ENCODE measurements around the gene COPZ2.
A peak's percentile ranks its signal among the peaks of the same experiment; 100 is the strongest.

DNA sequence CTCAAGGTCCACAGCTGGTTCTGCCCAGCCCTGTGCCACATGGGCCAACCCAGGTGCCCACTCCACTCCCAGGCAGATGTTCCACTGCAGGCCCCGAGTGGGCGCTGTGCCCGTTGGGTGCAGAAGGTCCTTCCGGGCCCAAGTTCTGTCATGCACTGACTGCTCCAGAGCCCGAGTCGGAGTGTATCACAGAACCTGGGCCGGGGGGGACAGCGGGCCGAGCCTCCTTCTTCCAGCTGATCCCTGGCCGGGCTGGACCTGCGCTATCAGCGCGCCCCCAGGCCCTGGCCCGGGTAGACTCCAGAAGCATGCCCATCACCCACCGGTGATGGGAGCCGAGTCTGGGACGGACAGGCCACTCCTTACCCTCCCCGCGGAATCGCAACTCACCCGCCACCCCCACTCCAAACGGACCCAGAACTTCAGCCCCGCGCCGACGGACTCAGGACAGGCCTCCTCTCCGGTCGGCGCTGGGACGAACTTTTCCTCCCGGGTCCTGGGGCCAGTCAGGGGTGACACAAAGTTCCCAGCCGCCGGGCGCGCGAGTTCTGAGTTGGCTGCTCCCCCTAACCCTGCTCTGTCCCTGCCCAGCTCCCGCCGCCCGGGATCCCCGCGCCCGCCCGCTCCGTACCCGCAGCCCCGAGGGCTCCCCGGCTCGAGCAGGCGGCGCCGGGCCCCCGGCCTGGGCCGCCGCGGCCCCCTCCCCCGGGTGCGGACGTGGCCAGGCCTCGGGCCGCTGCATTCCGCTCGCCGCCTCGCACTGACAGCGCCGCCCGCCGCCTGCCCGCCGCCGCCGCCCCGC is at the start of gene COPZ2:
- TF ChIP-seq, protein P1, sequence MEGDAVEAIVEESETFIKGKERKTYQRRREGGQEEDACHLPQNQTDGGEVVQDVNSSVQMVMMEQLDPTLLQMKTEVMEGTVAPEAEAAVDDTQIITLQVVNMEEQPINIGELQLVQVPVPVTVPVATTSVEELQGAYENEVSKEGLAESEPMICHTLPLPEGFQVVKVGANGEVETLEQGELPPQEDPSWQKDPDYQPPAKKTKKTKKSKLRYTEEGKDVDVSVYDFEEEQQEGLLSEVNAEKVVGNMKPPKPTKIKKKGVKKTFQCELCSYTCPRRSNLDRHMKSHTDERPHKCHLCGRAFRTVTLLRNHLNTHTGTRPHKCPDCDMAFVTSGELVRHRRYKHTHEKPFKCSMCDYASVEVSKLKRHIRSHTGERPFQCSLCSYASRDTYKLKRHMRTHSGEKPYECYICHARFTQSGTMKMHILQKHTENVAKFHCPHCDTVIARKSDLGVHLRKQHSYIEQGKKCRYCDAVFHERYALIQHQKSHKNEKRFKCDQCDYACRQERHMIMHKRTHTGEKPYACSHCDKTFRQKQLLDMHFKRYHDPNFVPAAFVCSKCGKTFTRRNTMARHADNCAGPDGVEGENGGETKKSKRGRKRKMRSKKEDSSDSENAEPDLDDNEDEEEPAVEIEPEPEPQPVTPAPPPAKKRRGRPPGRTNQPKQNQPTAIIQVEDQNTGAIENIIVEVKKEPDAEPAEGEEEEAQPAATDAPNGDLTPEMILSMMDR (IDR thresholded peaks at IDR 0.05): peak; percentile 59
- peak; percentile 66 for TF ChIP-seq EZH2 (IDR thresholded peaks at IDR 0.05)
- TF ChIP-seq EZH2phosphoT487 (IDR thresholded peaks at IDR 0.05): peak; percentile 44
